HepG2 (cell line): ENCODE measurements around the gene ATPAF1. TPM values are rescaled to one million over a fixed set of nuclear protein-coding genes. Genes with fewer than 3 reads are reported as not detected.

Experiments used
- ATAC-seq: fragments of 200-7000 bp; cut with Tn5 transposase; 3 replicates; pipeline ENCODE4 v1.9.1; 2020; ENCODE audit warnings: mild to moderate bottlenecking, moderate library complexity
- BruUV-seq: library from RNA; stranded (reverse); fragments of 400-500 nt; replicated peaks from 2 replicates; lab custom pipeline; 2021; lab: Mats Ljungman, UMichigan
- CTCF ChIA-PET: fragments of 300-600 bp; formaldehyde crosslinking; extraction: SDS; loops from one replicate; lab custom pipeline; 2021; ENCODE audit warnings: low total read pairs, inconsistent platforms, low intra/inter-chr PET ratio; lab: Yijun Ruan, JAX
- POLR2A ChIA-PET: fragments of 350-600 bp; sonication (Branson Sonifier 250); formaldehyde crosslinking; loops from one replicate; lab custom pipeline; 2020; ENCODE audit warnings: antibody characterized with exemption, inconsistent platforms; lab: Yijun Ruan, JAX
- DNase-seq: peaks from one replicate; pipeline ENCODE4 v3.0.0-alpha.2; 2015; ENCODE audit warnings: low spot score
- FAIRE-seq: peaks from 3 replicates; lab custom pipeline; 2011; peaks lifted over from hg19 to GRCh38; lab: Jason Lieb, UNC
- H2AFZ ChIP-seq: one replicate; pipeline ENCODE4 v1.6.1; 2011; ENCODE audit warnings: low read length, inconsistent platforms
- H3K27ac ChIP-seq: fragments of 300-600 bp; 3 replicates; pipeline ENCODE4 v1.8.0; 2011; ENCODE audit warnings: mixed run types, mild to moderate bottlenecking, mixed read lengths, low read length, inconsistent platforms; ENCODE audit not compliant: insufficient read depth; ENCODE audit errors: extremely low read length
- H3K27me3 ChIP-seq, 2 experiments: fragments of 200-600 bp in 1 of 2; 2 replicates in 1 of 2; 3 replicates in 1 of 2; pipeline versions ENCODE4 v1.6.0 to v1.8.0; 2011; ENCODE audit warnings: low read length in 2 of 2, mild to moderate bottlenecking in 2 of 2, moderate library complexity in 2 of 2, inconsistent platforms in 1 of 2; ENCODE audit not compliant: insufficient read depth in 2 of 2, control insufficient read depth in 1 of 2
- H3K36me3 ChIP-seq, 2 experiments: fragments of 200-600 bp in 1 of 2; replicated peaks in 1 of 2; 2 replicates in 1 of 2; 3 replicates in 1 of 2; pipeline versions ENCODE4 v1.5.1 to v1.8.0; 2011; ENCODE audit warnings: low read length in 2 of 2, inconsistent platforms in 1 of 2; ENCODE audit not compliant: insufficient read depth in 2 of 2, control insufficient read depth in 1 of 2
- H3K4me1 ChIP-seq: 2 replicates; pipeline ENCODE4 v1.5.1; 2012; ENCODE audit warnings: low read length, inconsistent platforms; ENCODE audit not compliant: insufficient read depth
- H3K4me2 ChIP-seq: 2 replicates; pipeline ENCODE4 v1.6.0; 2011; ENCODE audit warnings: low read depth, low read length, inconsistent platforms
- H3K4me3 ChIP-seq, 3 experiments: fragments of 200-600 bp in 1 of 3; sonication (generic), shearing (Covaris generic) in 1 of 3; replicated peaks in 1 of 3; 2 replicates each; pipeline ENCODE4 v1.5.1; 2011 to 2016; ENCODE audit warnings: low read length in 3 of 3, inconsistent platforms in 2 of 3, low read depth in 2 of 3, mild to moderate bottlenecking in 2 of 3, control low read depth in 1 of 3, mixed read lengths in 1 of 3; ENCODE audit not compliant: insufficient read depth in 1 of 3
- H3K79me2 ChIP-seq: one replicate; pipeline ENCODE4 v1.6.1; 2011; ENCODE audit warnings: low read length, inconsistent platforms; ENCODE audit not compliant: insufficient read depth
- H3K9ac ChIP-seq: 2 replicates; pipeline ENCODE4 v1.6.0; 2011; ENCODE audit warnings: mild to moderate bottlenecking, low read depth, low read length, inconsistent platforms; ENCODE audit not compliant: insufficient read depth
- H3K9me3 ChIP-seq: 2 replicates; pipeline ENCODE4 v1.5.1; 2012; ENCODE audit warnings: mild to moderate bottlenecking, low read length
- H4K20me1 ChIP-seq: 2 replicates; pipeline ENCODE4 v1.6.0; 2011; ENCODE audit warnings: inconsistent platforms, mild to moderate bottlenecking, low read length, moderate library complexity; ENCODE audit not compliant: insufficient read depth
- BHLHE40 ChIP-seq: IDR thresholded peaks from 2 replicates; pipeline ENCODE4 v1.6.1; 2011; ENCODE audit warnings: low read length, improper control_type of control experiment
- CEBPB ChIP-seq: IDR thresholded peaks from 2 replicates; pipeline ENCODE4 v1.6.1; 2011; ENCODE audit warnings: low read depth, low read length, improper control_type of control experiment, borderline replicate concordance
- HNF4G ChIP-seq, 2 experiments: sonication (generic) in 1 of 2; formaldehyde crosslinking in 1 of 2; IDR thresholded peaks; 2 replicates each; pipeline versions ENCODE4 v1.4.0 to v1.6.1; 2011 to 2020; ENCODE audit warnings: borderline replicate concordance in 2 of 2, low read depth in 2 of 2, mild to moderate bottlenecking in 2 of 2, low read length in 1 of 2, missing genetic modification reagents in 1 of 2, moderate library complexity in 1 of 2
- JUND ChIP-seq: sonication (generic); formaldehyde crosslinking; IDR thresholded peaks from 2 replicates; pipeline ENCODE4 v1.8.0; 2022; ENCODE audit warnings: mild to moderate bottlenecking, missing genetic modification reagents
- KAT2B ChIP-seq: fragments of 150-350 bp; IDR thresholded peaks from 2 replicates; pipeline ENCODE4 v1.6.1; 2014; ENCODE audit warnings: low read depth, low read length, borderline replicate concordance
- MIER3 ChIP-seq: IDR thresholded peaks from 2 replicates; pipeline ENCODE4 v1.6.1; 2016; ENCODE audit warnings: missing compliant biosample characterization, borderline replicate concordance
- MYC ChIP-seq: sonication (generic); formaldehyde crosslinking; IDR thresholded peaks from 2 replicates; pipeline ENCODE4 v1.9.0; 2021; ENCODE audit warnings: missing genetic modification reagents, borderline replicate concordance
- NFKBIZ ChIP-seq: IDR thresholded peaks from 2 replicates; pipeline ENCODE4 v1.6.1; 2018; ENCODE audit warnings: missing genetic modification reagents, missing compliant biosample characterization
- RBM39 ChIP-seq: fragments of 200-400 bp; formaldehyde crosslinking; IDR thresholded peaks from one replicate; pipeline ENCODE4 v1.6.1; 2018; ENCODE audit warnings: antibody characterized with exemption, mild to moderate bottlenecking, low read depth, low read length; ENCODE audit not compliant: poor library complexity, severe bottlenecking
- SIX1 ChIP-seq: sonication (generic); formaldehyde crosslinking; IDR thresholded peaks from 2 replicates; pipeline ENCODE4 v1.4.0; 2020; ENCODE audit warnings: missing genetic modification reagents, borderline replicate concordance
- TAF1 ChIP-seq: sonication (generic); formaldehyde crosslinking; IDR thresholded peaks from 2 replicates; pipeline ENCODE4 v1.4.0; 2020; ENCODE audit warnings: missing genetic modification reagents
- YEATS4 ChIP-seq: sonication (generic); formaldehyde crosslinking; IDR thresholded peaks from 2 replicates; pipeline ENCODE4 v1.4.0; 2020; ENCODE audit warnings: missing genetic modification reagents, borderline replicate concordance
- ZFP36 ChIP-seq: fragments of 150-350 bp; IDR thresholded peaks from 2 replicates; pipeline ENCODE4 v1.6.1; 2018; ENCODE audit warnings: borderline replicate concordance, low read length, low read depth; ENCODE audit not compliant: partially characterized antibody
- ZNF296 ChIP-seq: sonication (generic); formaldehyde crosslinking; conservative IDR thresholded peaks from 2 replicates; pipeline ENCODE4 v1.5.0; 2020; ENCODE audit warnings: mild to moderate bottlenecking, missing genetic modification reagents
- ZNF660 ChIP-seq: sonication (generic); formaldehyde crosslinking; IDR thresholded peaks from 2 replicates; pipeline ENCODE4 v1.5.1; 2020; ENCODE audit warnings: mild to moderate bottlenecking, low read depth, missing genetic modification reagents, borderline replicate concordance
- ZSCAN29 ChIP-seq: sonication (generic); formaldehyde crosslinking; conservative IDR thresholded peaks from 2 replicates; pipeline ENCODE4 v1.4.0; 2020; ENCODE audit warnings: mild to moderate bottlenecking, missing genetic modification reagents
- WGBS: methylation state at CpG from one replicate; pipeline ENCODE4 v1.1.6; 2017; ENCODE audit warnings: low lambda C conversion rate; 5-methylcytosine and 5-hydroxymethylcytosine counted together
- in situ Hi-C: cut with HindIII; loops from 2 replicates; pipeline ENCODE4 v1.10.0; 2017; ENCODE audit warnings: low pct_unique_long_range_greater_than_20kb; ENCODE audit not compliant: extremely low pct_ligation_motif_present
- intact Hi-C: fragments of 100-400 bp; cut with micrococcal nuclease; formaldehyde crosslinking; loops from one replicate; pipeline ENCODE4 v1.10.0; 2022; ENCODE audit not compliant: unreplicated experiment
- polyA plus RNA-seq, 8 experiments: library from polyadenylated mRNA; depleted of rRNA in 3 of 8; stranded (reverse) in 7 of 8; unstranded in 1 of 8; fragments of >200 nt; fragmentation: Illumina TruSeq in 4 of 8; extraction: Trizol in 4 of 8; gene quantifications; 2 replicates each; pipeline versions ENCODE4 v1.2.1 to v1.2.3, GENCODE V29; 2011 to 2016; ENCODE audit warnings: low read depth in 4 of 8, missing spikeins in 1 of 8, mixed read lengths in 1 of 8; ENCODE audit not compliant: insufficient read depth in 1 of 8
- total RNA-seq, 5 experiments: library from RNA; depleted of rRNA; stranded (reverse); fragments of >200 nt; fragmentation: Illumina TruSeq; extraction: Trizol; gene quantifications; 2 replicates each; pipeline ENCODE4 v1.2.3, GENCODE V29; 2016; ENCODE audit warnings: low read depth in 1 of 5
- TF ChIP-seq, protein P1 (sequence below): sonication (generic); formaldehyde crosslinking; IDR thresholded peaks from 2 replicates; pipeline ENCODE4 v1.8.0; 2022; ENCODE audit warnings: missing genetic modification reagents, low read depth, mild to moderate bottlenecking, borderline replicate concordance
- TF ChIP-seq, protein P2 (sequence below): sonication (generic); IDR thresholded peaks from 2 replicates; pipeline ENCODE4 v1.6.1; 2016; ENCODE audit warnings: low read depth, borderline replicate concordance
- TF ChIP-seq, protein P3 (sequence below): sonication (generic); formaldehyde crosslinking; IDR thresholded peaks from 2 replicates; pipeline ENCODE4 v1.4.0; 2020; ENCODE audit warnings: missing genetic modification reagents, borderline replicate concordance

Gene ATPAF1
- total and polyA plus RNA-seq, 2 of the 13 experiments (the other 11 are each of a cell fraction or from before 2014, with no cell fraction given): 66.6 to 76.7 TPM

DNA sequence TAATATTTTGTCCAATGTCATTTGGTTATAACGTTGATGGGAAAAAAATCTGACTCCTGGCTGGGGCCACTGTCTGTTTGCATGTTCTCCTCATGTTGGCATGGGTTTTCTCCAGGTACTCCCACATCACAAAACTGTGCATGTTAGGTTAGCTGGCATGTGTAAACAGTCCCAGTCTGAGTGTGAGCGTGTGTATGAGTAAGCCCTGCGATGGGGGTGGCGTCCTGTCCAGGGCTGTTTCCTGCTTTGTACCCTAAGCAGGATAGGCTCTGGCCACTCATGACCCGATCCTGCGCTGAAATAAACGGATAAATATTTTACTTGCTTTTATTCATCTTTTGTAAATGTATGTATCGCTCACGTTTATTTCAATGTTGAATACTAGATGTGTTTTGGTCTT lies 37.2 kb upstream of the ATPAF1 start:
- Histone ChIP-seq H3K9ac (no peak overlapping the region), H4K20me1 (no peaks in the 10 kb centered on the region), H3K4me2 (no peak overlapping the region), H3K27ac (no peak overlapping the region), H3K27me3 (no peaks in the 10 kb centered on the region), H3K4me3 (no peak overlapping the region), H3K79me2 (no peaks in the 10 kb centered on the region), H2AFZ (no peak overlapping the region), H3K9me3 (no peaks in the 10 kb centered on the region), H3K4me1 (no peaks in the 10 kb centered on the region), H3K36me3 (peaks cover 14 to 67% of the 10 kb centered on the region in 2 experiments)
- no peak for FAIRE-seq
- DNase-seq: no peak
- intact Hi-C loops: no loop called here
- ChIA-PET POLR2A (no interaction called here), CTCF (no interaction called here)
- BruUV-seq: no TSS peak
- WGBS: 94% methylated on average over 9 of the region's 9 CpGs
- in situ Hi-C loops: no loop called here
- TF ChIP-seq, protein P1, sequence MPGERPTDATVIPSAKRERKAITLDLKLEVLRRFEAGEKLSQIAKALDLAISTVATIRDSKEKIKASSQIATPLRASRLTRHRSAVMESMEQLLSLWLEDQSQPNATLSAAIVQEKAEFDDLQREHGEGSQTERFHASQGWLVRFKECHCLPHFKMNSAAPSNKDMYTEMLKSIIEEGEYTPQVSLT (CRISPR knock-in tag): no peak
- TF ChIP-seq NFKBIZ (CRISPR knock-in tag) (no peak), CEBPB (no peak), RBM39 (no peak), MIER3 (CRISPR knock-in tag) (no peak), MYC (CRISPR knock-in tag) (no peak), YEATS4 (no peak), ZNF660 (CRISPR knock-in tag) (no peak), JUND (CRISPR knock-in tag) (no peak), HNF4G (IDR thresholded peaks at IDR 0.05; ENCODE audit: borderline replicate concordance, low read depth, low read length) (no peak), HNF4G (CRISPR knock-in tag; IDR thresholded peaks at IDR 0.05; ENCODE audit: borderline replicate concordance, low read depth) (no peak), BHLHE40 (no peak), TAF1 (no peak), ZSCAN29 (CRISPR knock-in tag) (no peak), ZNF296 (CRISPR knock-in tag) (no peak), KAT2B (no peak), ZFP36 (no peak), SIX1 (CRISPR knock-in tag) (no peak)
- TF ChIP-seq, protein P2, sequence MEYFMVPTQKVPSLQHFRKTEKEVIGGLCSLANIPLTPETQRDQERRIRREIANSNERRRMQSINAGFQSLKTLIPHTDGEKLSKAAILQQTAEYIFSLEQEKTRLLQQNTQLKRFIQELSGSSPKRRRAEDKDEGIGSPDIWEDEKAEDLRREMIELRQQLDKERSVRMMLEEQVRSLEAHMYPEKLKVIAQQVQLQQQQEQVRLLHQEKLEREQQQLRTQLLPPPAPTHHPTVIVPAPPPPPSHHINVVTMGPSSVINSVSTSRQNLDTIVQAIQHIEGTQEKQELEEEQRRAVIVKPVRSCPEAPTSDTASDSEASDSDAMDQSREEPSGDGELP: no peak
- TF ChIP-seq, protein P3, sequence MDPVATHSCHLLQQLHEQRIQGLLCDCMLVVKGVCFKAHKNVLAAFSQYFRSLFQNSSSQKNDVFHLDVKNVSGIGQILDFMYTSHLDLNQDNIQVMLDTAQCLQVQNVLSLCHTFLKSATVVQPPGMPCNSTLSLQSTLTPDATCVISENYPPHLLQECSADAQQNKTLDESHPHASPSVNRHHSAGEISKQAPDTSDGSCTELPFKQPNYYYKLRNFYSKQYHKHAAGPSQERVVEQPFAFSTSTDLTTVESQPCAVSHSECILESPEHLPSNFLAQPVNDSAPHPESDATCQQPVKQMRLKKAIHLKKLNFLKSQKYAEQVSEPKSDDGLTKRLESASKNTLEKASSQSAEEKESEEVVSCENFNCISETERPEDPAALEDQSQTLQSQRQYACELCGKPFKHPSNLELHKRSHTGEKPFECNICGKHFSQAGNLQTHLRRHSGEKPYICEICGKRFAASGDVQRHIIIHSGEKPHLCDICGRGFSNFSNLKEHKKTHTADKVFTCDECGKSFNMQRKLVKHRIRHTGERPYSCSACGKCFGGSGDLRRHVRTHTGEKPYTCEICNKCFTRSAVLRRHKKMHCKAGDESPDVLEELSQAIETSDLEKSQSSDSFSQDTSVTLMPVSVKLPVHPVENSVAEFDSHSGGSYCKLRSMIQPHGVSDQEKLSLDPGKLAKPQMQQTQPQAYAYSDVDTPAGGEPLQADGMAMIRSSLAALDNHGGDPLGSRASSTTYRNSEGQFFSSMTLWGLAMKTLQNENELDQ (CRISPR knock-in tag): no peak
- no peak for ATAC-seq
